Sigmoid colon (tissue), 7 donors: ENCODE results near the gene PRPF31. TPM values are rescaled to one million over a fixed set of nuclear protein-coding genes. Genes with fewer than 3 reads are reported as not detected.

Experiments used
- DNase-seq: peaks from one replicate; pipeline ENCODE4 v3.0.0-alpha.2; 2019
- H3K27ac ChIP-seq, 4 donors: fragments of 200-600 bp; sonication (generic); one replicate each; pipeline ENCODE4 v1.5.1; 2016 to 2019; ENCODE audit warnings: mild to moderate bottlenecking in 1 of 4
- H3K27me3 ChIP-seq, 3 donors: fragments of 200-600 bp; sonication (generic); one replicate each; pipeline ENCODE4 v1.5.1; 2019; ENCODE audit warnings: mild to moderate bottlenecking in 1 of 3
- H3K36me3 ChIP-seq, 4 donors: fragments of 200-600 bp; sonication (generic); one replicate each; pipeline ENCODE4 v1.5.1; 2016 to 2019
- H3K4me1 ChIP-seq, 4 donors: fragments of 200-600 bp; sonication (generic); one replicate each; pipeline ENCODE4 v1.5.1; 2017 to 2019
- H3K4me3 ChIP-seq, 4 donors: fragments of 200-600 bp; sonication (generic); one replicate each; pipeline ENCODE4 v1.5.1; 2017 to 2019; ENCODE audit warnings: mild to moderate bottlenecking in 2 of 4, moderate library complexity in 1 of 4
- H3K9me3 ChIP-seq, 4 donors: fragments of 200-600 bp in 3 of 4; sonication (generic) in 3 of 4; one replicate each; pipeline versions ENCODE4 v1.5.1 to v1.6.1; 2013 to 2019
- CTCF ChIP-seq, 4 experiments: fragments of 450-650 bp in 3 of 4; fragments of 200-600 bp in 1 of 4; IDR thresholded peaks; one replicate each; pipeline ENCODE4 v1.5.1; 2016 to 2019; ENCODE audit warnings: antibody characterized with exemption in 4 of 4, mild to moderate bottlenecking in 3 of 4, moderate library complexity in 2 of 4
- EP300 ChIP-seq, 4 donors: sonication (generic); formaldehyde crosslinking; IDR thresholded peaks; one replicate each; pipeline ENCODE4 v1.6.1; 2017; ENCODE audit warnings: antibody characterized with exemption in 4 of 4
- POLR2A ChIP-seq, 2 donors: fragments of 450-650 bp; IDR thresholded peaks; one replicate each; pipeline ENCODE4 v1.6.1; 2016; ENCODE audit warnings: antibody characterized with exemption in 2 of 2, mild to moderate bottlenecking in 2 of 2, moderate library complexity in 2 of 2
- POLR2AphosphoS5 ChIP-seq, 4 donors: sonication (generic); formaldehyde crosslinking; IDR thresholded peaks; one replicate each; pipeline ENCODE4 v1.6.1; 2017; ENCODE audit warnings: antibody characterized with exemption in 4 of 4
- WGBS, 2 donors: extraction: QIAGEN DNeasy Blood & Tissue Kit; methylation state at CpG; one replicate each; pipeline ENCODE4 v1.1.7; 2013; 5-methylcytosine and 5-hydroxymethylcytosine counted together
- intact Hi-C: fragments of 100-400 bp; cut with DNase I; formaldehyde crosslinking; loops from one replicate; pipeline ENCODE4 v1.15.1; 2023
- polyA plus RNA-seq, 3 donors: library from polyadenylated mRNA; stranded (reverse); fragments of 200-250 nt; gene quantifications; one replicate each; pipeline ENCODE4 v1.2.3, GENCODE V29; 2013
- total RNA-seq, 4 donors: library from RNA; depleted of rRNA; stranded (reverse); fragments of >200 nt; gene quantifications; one replicate each; pipeline ENCODE4 v1.1.0, GENCODE V29; 2016
- donor health status: healthy with polysubstance abuse.
- donor health status: Bipolar disorder and iron deficiency.
- donor health status: healthy.

The PRPF31 gene
- total and polyA plus RNA-seq, 7 donors = 25.0 to 60.9 (median 51.0) TPM

GRCh38 chr19:54121259-54121658 is 5.7 kb downstream of the PRPF31 start:
- Histone ChIP-seq H3K4me3 (no peak overlapping the region), H3K36me3 (peaks cover 46 to 82% (median 66%) of the 10 kb centered on the region in 4 donors), H3K9me3 (no peaks in the 10 kb centered on the region), H3K4me1 (peaks cover 2 to 14% (median 9%) of the 10 kb centered on the region in 4 donors), H3K27ac (no peak overlapping the region), H3K27me3 (no peaks in the 10 kb centered on the region)
- WGBS, 2 donors = 43 to 83% methylated on average over 10 of the region's 10 CpGs
- intact Hi-C loops = no loop called here
- no peak for TF ChIP-seq POLR2AphosphoS5 (IDR thresholded peaks at IDR 0.05)
- TF ChIP-seq EP300 (IDR thresholded peaks at IDR 0.05) = no peak
- TF ChIP-seq POLR2A (IDR thresholded peaks at IDR 0.05) = no peak
- DNase-seq = no peak

GRCh38 chr19:54123682-54124081 is 8.1 kb downstream of the PRPF31 start:
- no peak for DNase-seq
- intact Hi-C loops = no loop called here
- WGBS, 2 donors = 95 to 96% methylated on average over 17 of the region's 17 CpGs

DNA sequence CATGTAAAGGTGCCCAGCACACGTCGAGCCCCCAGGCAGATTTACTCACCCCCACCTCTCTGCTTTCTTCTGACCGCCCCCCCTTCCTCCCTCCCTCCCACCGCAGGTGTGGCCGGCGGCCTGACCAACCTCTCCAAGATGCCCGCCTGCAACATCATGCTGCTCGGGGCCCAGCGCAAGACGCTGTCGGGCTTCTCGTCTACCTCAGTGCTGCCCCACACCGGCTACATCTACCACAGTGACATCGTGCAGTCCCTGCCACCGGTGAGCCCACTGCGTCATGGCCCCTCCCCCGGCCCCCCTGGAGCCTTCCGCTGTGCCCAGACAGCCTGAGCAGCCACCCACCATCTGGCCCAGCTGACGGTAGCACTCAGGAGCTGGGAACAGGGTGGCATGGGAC is 8.8 kb downstream of the PRPF31 start:
- H3K4me1 ChIP-seq = no peaks in the 10 kb centered on the region
- 95 to 96% methylated on average over 19 of the region's 19 CpGs for WGBS, 2 donors
- no peak overlapping the region for H3K4me3 ChIP-seq
- TF ChIP-seq POLR2A (IDR thresholded peaks at IDR 0.05) (no peak), EP300 (IDR thresholded peaks at IDR 0.05) (no peak), POLR2AphosphoS5 (IDR thresholded peaks at IDR 0.05) (no peak), CTCF (IDR thresholded peaks at IDR 0.05) (no peak)
- no peak for DNase-seq
- intact Hi-C loops = no loop called here
- H3K27me3 ChIP-seq = no peaks in the 10 kb centered on the region
- no peaks in the 10 kb centered on the region for H3K9me3 ChIP-seq
- peaks cover 73 to 98% (median 91%) of the 10 kb centered on the region in 4 donors for H3K36me3 ChIP-seq
- H3K27ac ChIP-seq = no peak overlapping the region

More at GRCh38 chr19:54123682-54124081, 8.1 kb downstream of the PRPF31 start:
- H3K27me3 ChIP-seq = no peaks in the 10 kb centered on the region
- H3K27ac ChIP-seq = no peak overlapping the region
- peaks cover 66 to 98% (median 87%) of the 10 kb centered on the region in 4 donors for H3K36me3 ChIP-seq
- no peak overlapping the region for H3K4me3 ChIP-seq
- no peaks in the 10 kb centered on the region for H3K9me3 ChIP-seq
- H3K4me1 ChIP-seq = no peaks in the 10 kb centered on the region
- no peak for TF ChIP-seq EP300 (IDR thresholded peaks at IDR 0.05)
- TF ChIP-seq CTCF (IDR thresholded peaks at IDR 0.05) = no peak
- TF ChIP-seq POLR2A (IDR thresholded peaks at IDR 0.05) = no peak
- TF ChIP-seq POLR2AphosphoS5 (IDR thresholded peaks at IDR 0.05) = no peak

GRCh38 chr19:54125713-54126112 is 10.2 kb downstream of the PRPF31 start:
- no peaks in the 10 kb centered on the region for H3K9me3 ChIP-seq
- H3K4me1 ChIP-seq = no peaks in the 10 kb centered on the region
- DNase-seq = no peak
- H3K4me3 ChIP-seq = no peak overlapping the region
- peaks cover 67 to 94% (median 82%) of the 10 kb centered on the region in 4 donors for H3K36me3 ChIP-seq
- intact Hi-C loops = no loop called here
- H3K27me3 ChIP-seq = no peaks in the 10 kb centered on the region
- H3K27ac ChIP-seq = no peak overlapping the region
- no peak for TF ChIP-seq CTCF (IDR thresholded peaks at IDR 0.05)
- TF ChIP-seq POLR2A (IDR thresholded peaks at IDR 0.05) = no peak
- no peak for TF ChIP-seq EP300 (IDR thresholded peaks at IDR 0.05)
- WGBS, 2 donors = 92 to 93% methylated on average over 9 of the region's 9 CpGs

- Histone ChIP-seq H3K4me1 (no peaks in the 10 kb centered on the region), H3K9me3 (no peaks in the 10 kb centered on the region), H3K4me3 (no peak overlapping the region), H3K27ac (no peak overlapping the region), H3K27me3 (no peaks in the 10 kb centered on the region), H3K36me3 (peaks cover 52 to 95% (median 68%) of the 10 kb centered on the region in 4 donors)
- DNase-seq = no peak
- WGBS, 2 donors = 93 to 94% methylated on average over 44 of the region's 44 CpGs
- TF ChIP-seq POLR2AphosphoS5 (IDR thresholded peaks at IDR 0.05) (no peak), CTCF (IDR thresholded peaks at IDR 0.05) (no peak), POLR2A (IDR thresholded peaks at IDR 0.05) (no peak), EP300 (IDR thresholded peaks at IDR 0.05) (no peak)
- intact Hi-C loops = no loop called here
These were observed 12.3 kb downstream of the PRPF31 start for GRCh38 chr19:54127688-54128440.
